Activated CD4-positive, CD25-positive, alpha-beta regulatory T cell treated with anti-CD3 and anti-CD28 coated beads, Interleukin-2, amount 50 U/mL, for 24 hours (primary cell): ENCODE results near the gene OR4D11.

ENCODE experiments used
- ATAC-seq, 2 donors: fragments of 150-1000 bp; cut with Tn5 transposase; one replicate each; pipeline ENCODE4 v1.10.0; 2021; ENCODE audit warnings: mild to moderate bottlenecking in 1 of 2, moderate library complexity in 1 of 2

The OR4D11 gene

GRCh38 chr11:59550368-59550841 is 47.0 kb downstream of the OR4D11 start:
- peak; percentile 91 to 92 for ATAC-seq

- peak; percentile 49 to 51 for ATAC-seq
Measured at GRCh38 chr11:59550842-59551658, 47.7 kb downstream of the OR4D11 start.

DNA sequence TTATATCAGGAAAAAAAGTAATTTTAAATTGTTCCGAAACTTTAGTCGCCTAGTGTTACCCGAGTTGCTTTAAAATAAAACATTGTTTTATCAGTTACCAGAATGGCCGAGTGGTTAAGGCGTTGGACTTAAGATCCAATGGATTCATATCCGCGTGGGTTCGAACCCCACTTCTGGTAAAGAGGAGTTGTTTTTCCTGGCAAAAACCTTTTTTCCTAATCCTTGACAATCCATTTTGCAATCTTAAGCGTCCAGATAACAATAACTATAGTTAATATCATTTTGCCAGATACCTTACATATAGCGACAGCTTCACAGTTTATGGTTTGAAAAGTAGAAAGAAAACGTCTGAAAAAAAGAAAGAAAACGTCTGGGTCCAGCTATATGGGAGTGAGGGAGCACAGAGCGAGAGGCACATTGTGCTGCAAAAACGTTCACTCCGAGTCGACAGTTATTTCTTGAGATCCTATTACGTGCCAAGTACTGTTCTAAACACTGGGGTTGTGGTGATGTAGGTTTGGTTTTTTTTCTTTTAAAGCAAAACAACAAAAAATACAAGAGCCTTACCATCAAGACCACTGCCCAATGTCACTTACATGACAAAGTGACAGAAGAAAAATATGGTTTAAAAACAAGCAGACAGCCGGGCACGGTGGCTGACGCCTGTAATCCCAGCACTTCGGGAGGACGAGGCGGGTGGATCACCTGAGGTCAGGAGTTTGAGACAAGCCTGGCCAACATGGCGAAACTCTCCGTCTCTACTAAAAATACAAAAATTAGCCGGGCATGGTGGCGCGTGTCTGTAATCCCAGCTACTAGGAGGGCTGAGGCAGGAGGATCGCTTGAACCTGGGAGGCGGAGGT is 48.5 kb downstream of the OR4D11 start:
- no peak for ATAC-seq

GRCh38 chr11:59552844-59553243 is 49.5 kb downstream of the OR4D11 start:
- ATAC-seq = no peak

- ATAC-seq = no peak
Measured at GRCh38 chr11:59553323-59553722, 49.9 kb downstream of the OR4D11 start.
